ENCODE data around the gene UVSSA.

- TF ChIP-seq, protein P1, sequence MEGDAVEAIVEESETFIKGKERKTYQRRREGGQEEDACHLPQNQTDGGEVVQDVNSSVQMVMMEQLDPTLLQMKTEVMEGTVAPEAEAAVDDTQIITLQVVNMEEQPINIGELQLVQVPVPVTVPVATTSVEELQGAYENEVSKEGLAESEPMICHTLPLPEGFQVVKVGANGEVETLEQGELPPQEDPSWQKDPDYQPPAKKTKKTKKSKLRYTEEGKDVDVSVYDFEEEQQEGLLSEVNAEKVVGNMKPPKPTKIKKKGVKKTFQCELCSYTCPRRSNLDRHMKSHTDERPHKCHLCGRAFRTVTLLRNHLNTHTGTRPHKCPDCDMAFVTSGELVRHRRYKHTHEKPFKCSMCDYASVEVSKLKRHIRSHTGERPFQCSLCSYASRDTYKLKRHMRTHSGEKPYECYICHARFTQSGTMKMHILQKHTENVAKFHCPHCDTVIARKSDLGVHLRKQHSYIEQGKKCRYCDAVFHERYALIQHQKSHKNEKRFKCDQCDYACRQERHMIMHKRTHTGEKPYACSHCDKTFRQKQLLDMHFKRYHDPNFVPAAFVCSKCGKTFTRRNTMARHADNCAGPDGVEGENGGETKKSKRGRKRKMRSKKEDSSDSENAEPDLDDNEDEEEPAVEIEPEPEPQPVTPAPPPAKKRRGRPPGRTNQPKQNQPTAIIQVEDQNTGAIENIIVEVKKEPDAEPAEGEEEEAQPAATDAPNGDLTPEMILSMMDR (IDR thresholded peaks at IDR 0.05; ENCODE audit: low read depth, low read length), result no peak
- no peak for TF ChIP-seq EZH2phosphoT487 (IDR thresholded peaks at IDR 0.05; ENCODE audit: low read depth)
Observed at GRCh38 chr4:1344696-1345095, 2.3 kb upstream of the UVSSA start.
